Panc1 (cell line): Measurements from ENCODE around the gene TBKBP1. TPM values are rescaled to one million over a fixed set of nuclear protein-coding genes. Genes with fewer than 3 reads are reported as not detected.

Experiments used
- ATAC-seq: fragments of 200-7000 bp; cut with Tn5 transposase; 2 replicates; pipeline ENCODE4 v1.9.1; 2020; ENCODE audit warnings: mild to moderate bottlenecking, moderate library complexity
- BruUV-seq: library from RNA; stranded (reverse); fragments of 400-500 nt; replicated peaks from 2 replicates; lab custom pipeline; 2021; lab: Mats Ljungman, UMichigan
- CTCF ChIA-PET: fragments of 300-600 bp; sonication (Branson Sonifier 250); formaldehyde crosslinking; loops from one replicate; lab custom pipeline; 2022; ENCODE audit warnings: antibody characterized with exemption; lab: Charles Lee
- POLR2A ChIA-PET: fragments of 300-600 bp; sonication (Branson Sonifier 250); formaldehyde crosslinking; loops from one replicate; lab custom pipeline; 2022; ENCODE audit warnings: antibody characterized with exemption; lab: Charles Lee
- DNase-seq: peaks from one replicate; pipeline ENCODE4 v3.0.0-alpha.2; 2010; ENCODE audit warnings: low read depth, low spot score
- H3K27ac ChIP-seq: 2 replicates; pipeline ENCODE4 v1.5.1; 2011; ENCODE audit warnings: mild to moderate bottlenecking, low read length, inconsistent platforms
- H3K27me3 ChIP-seq: fragments of 200-500 bp; sonication (Bioruptor generic); 2 replicates; pipeline ENCODE4 v1.6.0; 2014; ENCODE audit warnings: low read length, inconsistent platforms; ENCODE audit not compliant: control insufficient read depth, insufficient read depth
- H3K36me3 ChIP-seq: fragments of 200-500 bp; sonication (Bioruptor generic); 2 replicates; pipeline ENCODE4 v1.5.1; 2014; ENCODE audit warnings: inconsistent platforms, mild to moderate bottlenecking, low read length, moderate library complexity; ENCODE audit not compliant: control insufficient read depth, insufficient read depth
- H3K4me1 ChIP-seq: 2 replicates; pipeline ENCODE4 v1.5.1; 2011; ENCODE audit warnings: inconsistent platforms, mild to moderate bottlenecking, low read length, moderate library complexity; ENCODE audit not compliant: control insufficient read depth, insufficient read depth
- H3K4me3 ChIP-seq, 2 experiments: 2 replicates each; pipeline ENCODE4 v1.5.1; 2011 to 2012; ENCODE audit warnings: low read depth in 2 of 2, low read length in 2 of 2, mild to moderate bottlenecking in 2 of 2, inconsistent platforms in 1 of 2, moderate library complexity in 1 of 2
- H3K9me3 ChIP-seq: fragments of 200-500 bp; sonication (Bioruptor generic); 2 replicates; pipeline ENCODE4 v1.5.1; 2014; ENCODE audit warnings: low read depth, mild to moderate bottlenecking, inconsistent platforms, low read length, moderate library complexity; ENCODE audit not compliant: control insufficient read depth, insufficient read depth
- CTCF ChIP-seq: fragments of 450-650 bp; IDR thresholded peaks from 2 replicates; pipeline ENCODE4 v1.5.1; 2017; ENCODE audit warnings: mild to moderate bottlenecking
- POLR2AphosphoS5 ChIP-seq: IDR thresholded peaks from 2 replicates; pipeline ENCODE4 v1.6.1; 2012; ENCODE audit warnings: mild to moderate bottlenecking, low read depth, low read length, moderate library complexity
- REST ChIP-seq, 2 experiments: IDR thresholded peaks; 2 replicates each; pipeline ENCODE4 v1.6.1; 2011 to 2012; ENCODE audit warnings: low read depth in 2 of 2, control low read depth in 1 of 2, low read length in 1 of 2, mild to moderate bottlenecking in 1 of 2, moderate library complexity in 1 of 2; ENCODE audit not compliant: insufficient read depth in 1 of 2
- SIN3A ChIP-seq: IDR thresholded peaks from 2 replicates; pipeline ENCODE4 v1.6.1; 2012; ENCODE audit warnings: low read depth, mild to moderate bottlenecking, low read length, moderate library complexity, borderline replicate concordance; ENCODE audit not compliant: insufficient read depth
- TCF7L2 ChIP-seq: IDR thresholded peaks from 2 replicates; pipeline ENCODE4 v1.6.1; 2011; ENCODE audit warnings: mild to moderate bottlenecking, low read depth, low read length, inconsistent platforms
- in situ Hi-C: cut with HindIII; loops from 2 replicates; pipeline ENCODE4 v1.10.0; 2016; ENCODE audit warnings: low sequenced_read_pairs, low pct_unique_long_range_greater_than_20kb
- intact Hi-C: fragments of 100-400 bp; cut with micrococcal nuclease; formaldehyde crosslinking; loops from one replicate; pipeline ENCODE4 v1.10.0; 2022; ENCODE audit not compliant: unreplicated experiment
- total RNA-seq: library from RNA; stranded (reverse); gene quantifications from one replicate; pipeline ENCODE4 v1.2.1, GENCODE V29; 2021; ENCODE audit not compliant: unreplicated experiment

TBKBP1 gene
- total RNA-seq, 1 experiment from 2014 or later = 12.0 TPM

- no TSS peak for BruUV-seq
- CTCF ChIA-PET = interaction anchor here (0.7 kb wide), 1 partner anchor 13 kb away, joined by 3 read pairs; no protein-coding TSS in a partner anchor
- Histone ChIP-seq H3K36me3 (peaks cover 17% of the 10 kb centered on the region), H3K27ac (no peak overlapping the region), H3K4me1 (peaks cover 22% of the 10 kb centered on the region), H3K9me3 (no peaks in the 10 kb centered on the region), H3K27me3 (no peaks in the 10 kb centered on the region), H3K4me3 (no peak overlapping the region)
- in situ Hi-C loops (no loop called here), intact Hi-C loops (no loop called here)
- POLR2A ChIA-PET = no interaction called here
- TF ChIP-seq SIN3A (no peak), POLR2AphosphoS5 (peak; percentile 35)
- peak; percentile 18; the same call in 1 of the 2 replicates for ATAC-seq
- no peak for DNase-seq
Measured at GRCh38 chr17:47686664-47687327, 7.2 kb upstream of the TBKBP1 start.

GRCh38 chr17:47687328-47687690, 6.7 kb upstream of the TBKBP1 start:
- Histone ChIP-seq H3K4me3 (no peak overlapping the region), H3K4me1 (peaks cover 22% of the 10 kb centered on the region), H3K36me3 (peaks cover 13% of the 10 kb centered on the region; the same call in 1 of the 2 replicates), H3K27me3 (no peaks in the 10 kb centered on the region), H3K27ac (no peak overlapping the region), H3K9me3 (no peaks in the 10 kb centered on the region)
- TF ChIP-seq POLR2AphosphoS5 = peak; percentile 53; the same call in 1 of the 2 replicates
- TF ChIP-seq SIN3A = no peak
- DNase-seq (no peak), ATAC-seq (peak; percentile 8; the same call in 1 of the 2 replicates)
- intact Hi-C loops (no loop called here), in situ Hi-C loops (no loop called here)
- CTCF ChIA-PET = interaction anchor here (0.7 to 2.0 kb wide), 3 partner anchors 9 to 14 kb away, joined by 3 to 5 read pairs (median 4); no protein-coding TSS in a partner anchor
- no TSS peak for BruUV-seq
- POLR2A ChIA-PET = no interaction called here

GRCh38 chr17:47687748-47688147, 6.2 kb upstream of the TBKBP1 start:
- Histone ChIP-seq H3K4me3 (no peak overlapping the region), H3K36me3 (peaks cover 13% of the 10 kb centered on the region; the same call in 1 of the 2 replicates), H3K27me3 (no peaks in the 10 kb centered on the region), H3K4me1 (peaks cover 22% of the 10 kb centered on the region), H3K9me3 (no peaks in the 10 kb centered on the region), H3K27ac (no peak overlapping the region)
- in situ Hi-C loops = no loop called here
- CTCF ChIA-PET = interaction anchor here (0.7 to 2.0 kb wide), 2 partner anchors 10 kb away, joined by 4 to 5 read pairs; no protein-coding TSS in a partner anchor
- TF ChIP-seq TCF7L2 (peak; percentile 26; the same call in 1 of the 2 replicates), REST (IDR thresholded peaks at IDR 0.05; ENCODE audit: insufficient read depth in 1 of 2, low read depth in 2 of 2, low read length in 1 of 2) (no peak), CTCF (no peak)
- POLR2A ChIA-PET = no interaction called here
- intact Hi-C loops = no loop called here
- no TSS peak for BruUV-seq
- ATAC-seq (peak; percentile 56), DNase-seq (no peak)
